Nephron (organoid): ENCODE data around the gene PTPRB.

Source experiments
- H3K27ac Mint-ChIP-seq, 3 experiments: 2 replicates each; pipeline ENCODE4 v1.8.0; 2020; ENCODE audit warnings: mixed read lengths in 3 of 3, mild to moderate bottlenecking in 2 of 3, moderate library complexity in 1 of 3
- H3K27me3 Mint-ChIP-seq: 2 replicates; pipeline ENCODE4 v1.8.0; 2021; ENCODE audit warnings: low read depth, mild to moderate bottlenecking, moderate library complexity, mixed read lengths
- H3K36me3 Mint-ChIP-seq: 2 replicates; pipeline ENCODE4 v1.8.0; 2020; ENCODE audit warnings: low read depth, mixed read lengths
- H3K4me1 Mint-ChIP-seq: 2 replicates; pipeline ENCODE4 v1.8.0; 2020; ENCODE audit warnings: mixed read lengths
- H3K4me3 Mint-ChIP-seq, 3 experiments: 2 replicates each; pipeline ENCODE4 v1.8.0; 2020; ENCODE audit warnings: mild to moderate bottlenecking in 3 of 3, mixed read lengths in 3 of 3, moderate library complexity in 2 of 3
- H3K9me3 Mint-ChIP-seq: 2 replicates; pipeline ENCODE4 v1.8.0; 2020; ENCODE audit warnings: mixed read lengths
- CTCF ChIP-seq, 3 experiments: fragments of 200-600 bp; sonication (generic); IDR thresholded peaks; one replicate each; pipeline ENCODE4 v1.5.0; 2021; ENCODE audit warnings: antibody characterized with exemption in 3 of 3; ENCODE audit not compliant: unreplicated experiment in 3 of 3

PTPRB gene

GRCh38 chr12:70482764-70483163 is 154.5 kb downstream of the PTPRB start:
- Mint-ChIP-seq H3K4me3 (no peak overlapping the region), H3K27ac (no peak overlapping the region), H3K4me1 (no peaks in the 10 kb centered on the region), H3K27me3 (no peaks in the 10 kb centered on the region), H3K9me3 (peaks cover 16% of the 10 kb centered on the region), H3K36me3 (no peaks in the 10 kb centered on the region)
- no peak for TF ChIP-seq CTCF (IDR thresholded peaks at IDR 0.05; ENCODE audit: unreplicated experiment in 3 of 3)

GRCh38 chr12:70469221-70469820 is 167.9 kb downstream of the PTPRB start:
- no peak overlapping the region for H3K4me3 Mint-ChIP-seq
- no peaks in the 10 kb centered on the region for H3K27me3 Mint-ChIP-seq
- no peaks in the 10 kb centered on the region for H3K4me1 Mint-ChIP-seq

GRCh38 chr12:70468741-70469140 is 168.5 kb downstream of the PTPRB start:
- peaks cover 4% of the 10 kb centered on the region for H3K36me3 Mint-ChIP-seq

More at GRCh38 chr12:70469221-70469820, 167.9 kb downstream of the PTPRB start:
- no peak overlapping the region for H3K27ac Mint-ChIP-seq
- H3K9me3 Mint-ChIP-seq = peaks cover 5% of the 10 kb centered on the region
- no peak for TF ChIP-seq CTCF (IDR thresholded peaks at IDR 0.05; ENCODE audit: unreplicated experiment in 3 of 3)
- peaks cover 2% of the 10 kb centered on the region for H3K36me3 Mint-ChIP-seq

GRCh38 chr12:70467918-70468733 is 169.1 kb downstream of the PTPRB start:
- Mint-ChIP-seq H3K9me3 (peaks cover 9% of the 10 kb centered on the region), H3K27me3 (no peaks in the 10 kb centered on the region), H3K4me3 (no peak overlapping the region), H3K36me3 (peaks cover 4% of the 10 kb centered on the region), H3K27ac (no peak overlapping the region), H3K4me1 (no peaks in the 10 kb centered on the region)
- no peak for TF ChIP-seq CTCF (IDR thresholded peaks at IDR 0.05; ENCODE audit: unreplicated experiment in 3 of 3)

More at GRCh38 chr12:70468741-70469140, 168.5 kb downstream of the PTPRB start:
- no peak for TF ChIP-seq CTCF (IDR thresholded peaks at IDR 0.05; ENCODE audit: unreplicated experiment in 3 of 3)
- Mint-ChIP-seq H3K4me1 (no peaks in the 10 kb centered on the region), H3K9me3 (peaks cover 9% of the 10 kb centered on the region), H3K27ac (no peak overlapping the region), H3K4me3 (no peak overlapping the region), H3K27me3 (no peaks in the 10 kb centered on the region)

GRCh38 chr12:70467476-70467875 is 169.8 kb downstream of the PTPRB start:
- no peak overlapping the region for H3K4me3 Mint-ChIP-seq
- peaks cover 9% of the 10 kb centered on the region for H3K9me3 Mint-ChIP-seq
- no peaks in the 10 kb centered on the region for H3K4me1 Mint-ChIP-seq
- peaks cover 4% of the 10 kb centered on the region for H3K36me3 Mint-ChIP-seq
- H3K27me3 Mint-ChIP-seq = no peaks in the 10 kb centered on the region
- TF ChIP-seq CTCF (IDR thresholded peaks at IDR 0.05; ENCODE audit: unreplicated experiment in 3 of 3) = no peak
- no peak overlapping the region for H3K27ac Mint-ChIP-seq
